K562 treated with DMSO at 1 percent for 24 hours (cell line): Measurements from ENCODE around the gene CWC15. TPM values are rescaled to one million over a fixed set of nuclear protein-coding genes. Genes with fewer than 3 reads are reported as not detected.

Experiments
- total RNA-seq: library from RNA; unstranded; fragments of 300-600 nt; gene quantifications from 2 replicates; pipeline ENCODE4 v1.2.3, GENCODE V29; 2022; ENCODE audit warnings: low read depth; ENCODE audit not compliant: insufficient read depth

CWC15 gene
- total RNA-seq: 30.6 and 36.3 TPM in 2 replicates

DNA sequence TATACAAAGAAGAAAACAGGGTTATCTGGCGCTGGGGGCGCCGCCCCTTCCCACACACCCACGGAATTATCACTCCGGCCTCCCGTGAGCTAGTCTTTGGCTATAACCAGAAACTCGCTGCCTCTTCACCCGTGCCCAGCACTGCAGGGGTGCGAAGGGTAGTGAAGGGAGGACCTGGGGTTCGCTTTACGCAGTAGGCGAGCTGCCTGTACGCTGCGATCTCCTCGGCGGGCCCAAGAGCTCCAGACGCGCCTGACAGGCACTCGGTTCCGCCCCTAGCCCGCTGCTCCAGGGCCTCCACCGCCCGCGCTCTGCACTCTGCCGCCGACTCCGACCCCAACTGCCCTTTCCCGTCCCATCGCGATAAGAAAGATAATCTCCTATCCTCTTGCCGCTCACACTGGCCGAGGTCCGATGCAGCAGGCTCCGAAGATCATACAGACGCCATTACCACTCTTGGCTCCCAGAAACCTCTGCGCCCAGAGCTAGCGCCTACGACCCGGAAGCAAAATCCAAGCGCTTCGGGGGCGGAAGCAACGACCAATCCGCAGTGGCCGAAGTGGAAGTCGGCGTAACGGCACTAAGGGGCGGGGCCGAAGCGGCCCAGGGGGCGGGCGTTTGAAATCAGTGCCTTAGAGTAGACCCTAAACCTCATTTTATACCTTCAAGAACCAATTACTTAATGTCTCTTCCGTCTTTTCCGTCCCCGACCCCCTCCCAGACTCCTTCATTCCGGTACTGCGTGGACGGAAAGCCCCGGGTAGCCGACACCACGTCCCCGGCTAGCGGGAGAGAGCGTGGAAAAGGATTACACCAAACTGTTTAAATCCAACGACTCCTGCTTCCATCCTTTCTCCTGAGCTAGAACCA, at the start of gene CWC15, which contains the start of gene KDM4D:
Gene CWC15 (minus strand): TSS at position 458 of the 870 bp plus-strand sequence. CDS start 1,371 bp downstream, outside the sequence.
Gene KDM4D (plus strand): TSS at position 611 of the 870 bp plus-strand sequence. CDS start 23,664 bp downstream, outside the sequence.

Other genes with a start within 250 kb of the CWC15 start
- gene AMOTL1, start 205.2 kb downstream of the CWC15 start, total RNA-seq: 23.0 and 23.3 TPM in 2 replicates
- 1.6 and 2.2 TPM in 2 replicates for gene KDM4D, start 153 bp upstream of the CWC15 start, total RNA-seq
- gene KDM4E, start 51.7 kb upstream of the CWC15 start, total RNA-seq: not detected in 2 replicates
- not detected in 2 replicates for gene KDM4F, start 75.9 kb upstream of the CWC15 start, total RNA-seq
- gene SRSF8, start 93.4 kb upstream of the CWC15 start, total RNA-seq: 22.0 and 23.8 TPM in 2 replicates
- gene ENDOD1, start 116.3 kb upstream of the CWC15 start, total RNA-seq: 6.9 and 7.6 TPM in 2 replicates